MCF 10A (cell line): ENCODE results near the gene AKAP17A. TPM values are rescaled to one million over a fixed set of nuclear protein-coding genes. Genes with fewer than 3 reads are reported as not detected.

ENCODE experiments used
- BruUV-seq: library from RNA; stranded (reverse); fragments of 400-500 nt; replicated peaks from 2 replicates; lab custom pipeline; 2021; lab: Mats Ljungman, UMichigan
- CTCF ChIA-PET: fragments of 300-600 bp; sonication (Branson Sonifier 250); formaldehyde crosslinking; extraction: SDS; loops from one replicate; lab custom pipeline; 2021; ENCODE audit warnings: antibody characterized with exemption, inconsistent platforms; lab: Yijun Ruan, JAX
- POLR2A ChIA-PET: fragments of 300-600, 350-650 bp; sonication (Branson Sonifier 250); formaldehyde crosslinking; extraction: SDS; loops from one replicate; lab custom pipeline; 2020; ENCODE audit warnings: antibody characterized with exemption, inconsistent platforms; lab: Yijun Ruan, JAX
- DNase-seq: peaks from one replicate; pipeline ENCODE4 v3.0.0-alpha.2; 2018; ENCODE audit not compliant: unreplicated experiment
- H3K27ac Mint-ChIP-seq: one replicate; pipeline ENCODE4 v1.8.0; 2022; ENCODE audit warnings: mild to moderate bottlenecking, low read depth, mixed read lengths; ENCODE audit not compliant: unreplicated experiment
- H3K27me3 Mint-ChIP-seq: one replicate; pipeline ENCODE4 v1.8.0; 2022; ENCODE audit warnings: mixed read lengths; ENCODE audit not compliant: insufficient read depth, unreplicated experiment
- H3K36me3 Mint-ChIP-seq: one replicate; pipeline ENCODE4 v1.8.0; 2022; ENCODE audit warnings: mild to moderate bottlenecking, moderate library complexity, mixed read lengths; ENCODE audit not compliant: insufficient read depth, unreplicated experiment
- H3K4me1 Mint-ChIP-seq: one replicate; pipeline ENCODE4 v1.8.0; 2022; ENCODE audit warnings: mixed read lengths; ENCODE audit not compliant: insufficient read depth, unreplicated experiment
- H3K4me3 Mint-ChIP-seq: one replicate; pipeline ENCODE4 v1.8.0; 2022; ENCODE audit warnings: mild to moderate bottlenecking, moderate library complexity, mixed read lengths; ENCODE audit not compliant: unreplicated experiment
- H3K9me3 Mint-ChIP-seq: one replicate; pipeline ENCODE4 v1.8.0; 2022; ENCODE audit warnings: mixed read lengths; ENCODE audit not compliant: unreplicated experiment
- CTCF ChIP-seq: fragments of 200-600 bp; IDR thresholded peaks from one replicate; pipeline ENCODE4 v1.8.0; 2022; ENCODE audit warnings: antibody characterized with exemption, mild to moderate bottlenecking; ENCODE audit not compliant: unreplicated experiment
- intact Hi-C: fragments of 100-400 bp; cut with micrococcal nuclease; formaldehyde crosslinking; loops from 2 replicates; pipeline ENCODE4 v1.14.1; 2022
- total RNA-seq: library from RNA; stranded (reverse); gene quantifications from 2 replicates; pipeline ENCODE4 v1.2.3, GENCODE V29; 2022

The AKAP17A gene
- total RNA-seq, 1 experiment from 2014 or later, result 76.2 TPM

- intact Hi-C loops, result no loop called here
- Mint-ChIP-seq H3K4me1 (no peaks in the 10 kb centered on the region), H3K36me3 (no peaks in the 10 kb centered on the region), H3K27ac (no peak overlapping the region), H3K27me3 (peaks cover 20% of the 10 kb centered on the region), H3K4me3 (no peak overlapping the region), H3K9me3 (peaks cover 8% of the 10 kb centered on the region)
- no TSS peak for BruUV-seq
- DNase-seq, result no peak
- ChIA-PET CTCF (no interaction called here), POLR2A (no interaction called here)
- TF ChIP-seq CTCF, result no peak
Observed at GRCh38 chrX:1629244-1629643, 37.8 kb downstream of the AKAP17A start.

- POLR2A ChIA-PET, result no interaction called here
- Mint-ChIP-seq H3K27me3 (peaks cover 13% of the 10 kb centered on the region), H3K4me1 (no peaks in the 10 kb centered on the region), H3K9me3 (peaks cover 23% of the 10 kb centered on the region), H3K36me3 (no peaks in the 10 kb centered on the region), H3K4me3 (no peak overlapping the region), H3K27ac (no peak overlapping the region)
- intact Hi-C loops, result no loop called here
- CTCF ChIA-PET, result no interaction called here
- TF ChIP-seq CTCF, result no peak
- BruUV-seq, result no TSS peak
- DNase-seq, result no peak
Observed at GRCh38 chrX:1646009-1646408, 54.6 kb downstream of the AKAP17A start.

GRCh38 chrX:1649621-1650020 is 58.2 kb downstream of the AKAP17A start:
- ChIA-PET CTCF (no interaction called here), POLR2A (no interaction called here)
- H3K4me3 Mint-ChIP-seq, result no peak overlapping the region
- no peak for TF ChIP-seq CTCF
- DNase-seq, result no peak
- H3K27ac Mint-ChIP-seq, result no peak overlapping the region
- BruUV-seq, result no TSS peak
- peaks cover 14% of the 10 kb centered on the region for H3K9me3 Mint-ChIP-seq
- no peaks in the 10 kb centered on the region for H3K36me3 Mint-ChIP-seq
- H3K27me3 Mint-ChIP-seq, result no peaks in the 10 kb centered on the region
- intact Hi-C loops, result loop anchor here (5.0 kb wide), 1 partner anchor 197 kb away; the partner anchor contains the start of gene ASMTL
- no peaks in the 10 kb centered on the region for H3K4me1 Mint-ChIP-seq

Other genes with a start within 250 kb of the AKAP17A start
- 319 and 463 TPM in 2 replicates for gene SLC25A6, start 199.5 kb upstream of the AKAP17A start, total RNA-seq
- gene ASMTL, start 138.7 kb upstream of the AKAP17A start, total RNA-seq, result 16.5 and 20.6 TPM in 2 replicates
- gene P2RY8, start 54.4 kb upstream of the AKAP17A start, total RNA-seq, result not detected in 2 replicates
- not detected in 2 replicates for gene ASMT, start 23.5 kb downstream of the AKAP17A start, total RNA-seq